Uterus (tissue), 2 donors: Measurements from ENCODE around the gene TPCN1.

ENCODE experiments used
- POLR2A ChIP-seq, 2 donors: fragments of 450-650 bp; IDR thresholded peaks; one replicate each; pipeline ENCODE4 v1.6.1; 2016; ENCODE audit warnings: antibody characterized with exemption in 2 of 2, mild to moderate bottlenecking in 1 of 2, moderate library complexity in 1 of 2
- TF ChIP-seq, protein P1 (sequence below), 4 experiments: fragments of 200-600 bp in 2 of 4; fragments of 450-650 bp in 2 of 4; sonication (generic) in 2 of 4; IDR thresholded peaks; one replicate each; pipeline ENCODE4 v1.5.1; 2016 to 2019; ENCODE audit warnings: antibody characterized with exemption in 4 of 4, mild to moderate bottlenecking in 2 of 4, moderate library complexity in 1 of 4

DNA sequence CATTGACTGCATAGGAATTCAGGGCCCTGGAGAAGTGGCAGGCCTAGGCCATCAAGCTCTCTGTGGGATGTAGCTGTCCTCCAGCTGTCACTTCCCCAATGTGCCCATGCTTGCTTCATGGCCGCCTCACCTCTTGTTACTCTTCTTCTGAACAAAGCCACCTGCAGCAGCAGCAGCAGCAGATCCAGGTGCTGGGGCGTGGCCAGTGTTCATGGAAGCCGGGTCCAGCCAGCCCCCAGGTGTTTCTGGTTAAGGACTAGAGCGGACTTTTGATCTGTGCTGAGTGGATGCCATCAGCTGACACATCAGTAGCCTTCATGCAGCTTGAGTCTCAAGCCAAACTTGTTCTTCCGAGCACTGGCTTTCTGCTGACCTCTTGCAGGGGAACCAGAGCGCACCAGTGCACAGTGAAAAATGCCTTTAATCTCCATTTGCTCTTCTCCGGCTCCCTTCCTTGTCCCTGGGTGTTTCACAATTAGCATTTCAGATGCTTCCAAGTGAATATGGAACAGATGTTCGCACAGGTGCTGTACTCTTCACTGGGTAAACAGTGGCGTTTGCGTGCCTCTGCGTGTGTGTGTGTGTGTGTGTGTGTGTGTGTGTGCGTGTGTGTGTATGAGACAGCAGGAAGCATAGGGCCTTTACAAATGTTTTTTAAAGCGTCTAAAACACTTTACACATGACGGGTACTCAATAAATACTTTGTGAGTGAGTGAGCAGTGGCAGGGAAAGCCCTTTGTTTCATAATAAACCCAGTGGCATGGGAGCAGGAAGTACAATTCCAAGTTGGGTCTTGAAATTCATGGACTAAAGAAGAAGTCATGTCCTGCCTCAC is 20.1 kb downstream of the TPCN1 start:
- TF ChIP-seq, protein P1, sequence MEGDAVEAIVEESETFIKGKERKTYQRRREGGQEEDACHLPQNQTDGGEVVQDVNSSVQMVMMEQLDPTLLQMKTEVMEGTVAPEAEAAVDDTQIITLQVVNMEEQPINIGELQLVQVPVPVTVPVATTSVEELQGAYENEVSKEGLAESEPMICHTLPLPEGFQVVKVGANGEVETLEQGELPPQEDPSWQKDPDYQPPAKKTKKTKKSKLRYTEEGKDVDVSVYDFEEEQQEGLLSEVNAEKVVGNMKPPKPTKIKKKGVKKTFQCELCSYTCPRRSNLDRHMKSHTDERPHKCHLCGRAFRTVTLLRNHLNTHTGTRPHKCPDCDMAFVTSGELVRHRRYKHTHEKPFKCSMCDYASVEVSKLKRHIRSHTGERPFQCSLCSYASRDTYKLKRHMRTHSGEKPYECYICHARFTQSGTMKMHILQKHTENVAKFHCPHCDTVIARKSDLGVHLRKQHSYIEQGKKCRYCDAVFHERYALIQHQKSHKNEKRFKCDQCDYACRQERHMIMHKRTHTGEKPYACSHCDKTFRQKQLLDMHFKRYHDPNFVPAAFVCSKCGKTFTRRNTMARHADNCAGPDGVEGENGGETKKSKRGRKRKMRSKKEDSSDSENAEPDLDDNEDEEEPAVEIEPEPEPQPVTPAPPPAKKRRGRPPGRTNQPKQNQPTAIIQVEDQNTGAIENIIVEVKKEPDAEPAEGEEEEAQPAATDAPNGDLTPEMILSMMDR (IDR thresholded peaks at IDR 0.05), result no peak
- TF ChIP-seq POLR2A (IDR thresholded peaks at IDR 0.05), result no peak
